ENCODE results near the gene SAMD13. TPM values are rescaled to one million over a fixed set of nuclear protein-coding genes. Genes with fewer than 3 reads are reported as not detected.

SAMD13 gene
- total and polyA plus RNA-seq, 8 donors: 0.84 to 8.6 (median 8.2) TPM

DNA sequence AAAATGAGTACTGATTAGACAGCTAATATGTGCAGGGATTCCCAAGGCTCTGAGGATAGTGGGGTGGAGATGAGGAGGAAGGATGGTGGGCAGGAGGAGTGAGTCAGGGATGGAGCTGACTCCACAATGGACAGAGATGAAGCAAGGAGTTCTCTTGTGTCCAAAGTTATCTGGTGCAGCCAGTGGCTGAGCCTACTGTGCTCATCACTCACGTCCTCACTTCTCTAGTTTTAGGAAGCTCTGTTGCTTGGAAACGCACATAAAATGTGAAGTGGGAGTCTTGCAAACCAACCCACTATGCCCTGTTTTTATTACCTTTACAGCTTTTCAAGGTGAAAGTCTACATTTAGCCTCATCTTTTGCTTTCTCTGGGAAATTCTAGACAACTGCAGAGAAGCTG, 36.5 kb upstream of the SAMD13 start:
- Histone ChIP-seq H3K27ac (no peak overlapping the region), H3K4me1 (no peaks in the 10 kb centered on the region)
- TF ChIP-seq, protein P1, sequence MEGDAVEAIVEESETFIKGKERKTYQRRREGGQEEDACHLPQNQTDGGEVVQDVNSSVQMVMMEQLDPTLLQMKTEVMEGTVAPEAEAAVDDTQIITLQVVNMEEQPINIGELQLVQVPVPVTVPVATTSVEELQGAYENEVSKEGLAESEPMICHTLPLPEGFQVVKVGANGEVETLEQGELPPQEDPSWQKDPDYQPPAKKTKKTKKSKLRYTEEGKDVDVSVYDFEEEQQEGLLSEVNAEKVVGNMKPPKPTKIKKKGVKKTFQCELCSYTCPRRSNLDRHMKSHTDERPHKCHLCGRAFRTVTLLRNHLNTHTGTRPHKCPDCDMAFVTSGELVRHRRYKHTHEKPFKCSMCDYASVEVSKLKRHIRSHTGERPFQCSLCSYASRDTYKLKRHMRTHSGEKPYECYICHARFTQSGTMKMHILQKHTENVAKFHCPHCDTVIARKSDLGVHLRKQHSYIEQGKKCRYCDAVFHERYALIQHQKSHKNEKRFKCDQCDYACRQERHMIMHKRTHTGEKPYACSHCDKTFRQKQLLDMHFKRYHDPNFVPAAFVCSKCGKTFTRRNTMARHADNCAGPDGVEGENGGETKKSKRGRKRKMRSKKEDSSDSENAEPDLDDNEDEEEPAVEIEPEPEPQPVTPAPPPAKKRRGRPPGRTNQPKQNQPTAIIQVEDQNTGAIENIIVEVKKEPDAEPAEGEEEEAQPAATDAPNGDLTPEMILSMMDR (IDR thresholded peaks at IDR 0.05): no peak

DNA sequence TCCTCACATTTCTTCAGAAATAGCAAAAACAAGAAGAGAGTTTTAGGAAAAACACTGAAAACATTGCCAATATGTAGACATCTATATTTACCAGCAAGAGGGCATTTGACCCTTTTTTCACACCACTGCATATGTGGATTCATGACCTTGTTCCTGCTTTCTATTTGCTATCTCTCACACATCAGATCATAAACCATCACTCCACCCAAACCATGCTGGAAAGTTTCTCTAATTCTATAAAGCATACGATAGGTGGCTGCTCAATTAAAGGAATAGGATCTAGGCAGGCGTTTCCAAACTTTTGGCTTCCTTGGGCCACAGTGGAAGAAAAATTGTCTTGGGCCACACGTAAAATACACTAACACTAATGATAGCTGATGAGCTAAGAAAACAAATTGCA, 35.6 kb upstream of the SAMD13 start:
- DNase-seq (no peak), ATAC-seq (no peak)
- H3K27ac ChIP-seq: no peak overlapping the region
- H3K27me3 ChIP-seq: no peaks in the 10 kb centered on the region
- H3K36me3 ChIP-seq: no peaks in the 10 kb centered on the region
- TF ChIP-seq, protein P1 (IDR thresholded peaks at IDR 0.05): no peak
- no peaks in the 10 kb centered on the region for H3K4me1 ChIP-seq
- no peak overlapping the region for H3K4me3 ChIP-seq
- H3K9me3 ChIP-seq: no peaks in the 10 kb centered on the region
- intact Hi-C loops (cut with DNase I): no loop called here

More for the DNA sequence above, 36.5 kb upstream of the SAMD13 start:
- no peaks in the 10 kb centered on the region for H3K27me3 ChIP-seq
- intact Hi-C loops (cut with DNase I): no loop called here
- no peaks in the 10 kb centered on the region for H3K9me3 ChIP-seq
- H3K36me3 ChIP-seq: no peaks in the 10 kb centered on the region
- DNase-seq: no peak
- ATAC-seq: no peak
- no peak overlapping the region for H3K4me3 ChIP-seq

DNA sequence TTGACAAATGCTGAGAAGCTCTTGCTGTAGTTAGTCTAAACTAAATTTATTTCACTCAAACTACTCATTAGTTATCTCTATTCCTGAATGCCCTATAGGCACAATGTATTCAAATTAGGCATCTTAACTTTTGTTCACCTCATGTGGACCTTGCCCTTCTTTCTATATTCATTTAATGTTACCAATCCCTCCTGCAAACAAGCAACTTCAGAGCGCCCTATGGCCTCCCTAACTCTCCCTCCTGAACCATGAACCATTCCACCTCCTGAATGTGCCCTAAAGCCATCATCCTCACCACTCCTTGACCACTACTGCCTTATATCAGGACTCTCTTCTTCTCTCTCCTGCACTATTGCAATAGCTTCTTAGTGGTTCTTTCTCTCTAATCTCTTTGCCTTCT, 34.8 kb upstream of the SAMD13 start:
- TF ChIP-seq, protein P1 (IDR thresholded peaks at IDR 0.05): no peak
- H3K4me3 ChIP-seq: no peak overlapping the region
- ATAC-seq (no peak), DNase-seq (no peak)
- no peaks in the 10 kb centered on the region for H3K9me3 ChIP-seq
- H3K27me3 ChIP-seq: no peaks in the 10 kb centered on the region
- peaks cover 0 to 7% of the 10 kb centered on the region in 2 donors for H3K4me1 ChIP-seq
- intact Hi-C loops (cut with DNase I): no loop called here
- H3K36me3 ChIP-seq: no peaks in the 10 kb centered on the region
- no peak overlapping the region for H3K27ac ChIP-seq

DNA sequence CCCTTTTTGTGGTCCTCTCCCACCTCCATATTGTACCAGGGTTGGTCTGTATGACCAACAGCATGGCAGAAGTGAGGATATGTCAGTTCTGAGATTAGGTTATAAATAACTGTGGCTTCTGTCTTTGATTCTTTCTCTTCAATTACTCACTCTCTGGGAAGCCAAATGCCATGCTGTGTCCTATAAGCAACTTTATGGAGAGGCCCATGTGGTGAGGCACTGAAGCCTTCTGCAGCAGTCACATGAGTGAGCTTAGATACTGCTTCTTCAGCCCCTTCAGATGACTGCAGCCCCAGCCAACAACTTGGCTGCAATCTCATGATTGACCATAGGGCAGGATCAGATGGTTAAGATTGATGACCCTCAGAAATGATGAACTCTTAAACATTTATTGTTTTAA, 34.0 kb upstream of the SAMD13 start:
- H3K4me1 ChIP-seq: peaks cover 0 to 10% of the 10 kb centered on the region in 2 donors
- no peak for DNase-seq
- H3K4me3 ChIP-seq: no peak overlapping the region
- H3K27me3 ChIP-seq: no peaks in the 10 kb centered on the region
- ATAC-seq: no peak
- no peaks in the 10 kb centered on the region for H3K9me3 ChIP-seq
- no peak overlapping the region for H3K27ac ChIP-seq
- TF ChIP-seq, protein P1 (IDR thresholded peaks at IDR 0.05): no peak
- H3K36me3 ChIP-seq: no peaks in the 10 kb centered on the region
- intact Hi-C loops (cut with DNase I): no loop called here

DNA sequence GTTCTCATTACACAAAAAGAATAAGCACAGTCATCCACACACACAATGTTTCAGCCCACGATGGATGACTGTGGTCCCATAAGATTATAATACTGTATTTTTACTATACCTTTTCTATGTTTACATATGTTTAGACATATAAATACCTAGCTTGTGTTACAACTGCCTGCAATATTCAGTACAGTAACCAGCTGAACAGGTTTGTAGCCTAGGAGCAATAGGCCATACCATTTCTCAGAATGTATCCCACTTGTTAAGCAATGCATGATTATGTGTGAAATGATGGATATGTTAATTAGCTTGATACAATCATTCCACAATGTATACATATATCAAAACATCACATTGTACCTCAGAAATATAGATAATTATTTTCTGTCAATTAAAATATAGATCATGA, 33.2 kb upstream of the SAMD13 start:
- no peak for ATAC-seq
- TF ChIP-seq, protein P1 (IDR thresholded peaks at IDR 0.05): no peak

More for the DNA sequence above, 33.2 kb upstream of the SAMD13 start:
- DNase-seq: peak in 1 of 4 donors; percentile 10
- intact Hi-C loops (cut with DNase I): no loop called here
- H3K36me3 ChIP-seq: no peaks in the 10 kb centered on the region
- H3K9me3 ChIP-seq: no peaks in the 10 kb centered on the region
- H3K27ac ChIP-seq: no peak overlapping the region
- H3K4me3 ChIP-seq: no peak overlapping the region
- H3K27me3 ChIP-seq: no peaks in the 10 kb centered on the region
- peaks cover 0 to 10% of the 10 kb centered on the region in 2 donors for H3K4me1 ChIP-seq
